RWPE2 (cell line): Measurements from ENCODE around the gene HSDL1.

ENCODE experiments used
- ATAC-seq: fragments of 200-7000 bp; cut with Tn5 transposase; 3 replicates; pipeline ENCODE4 v1.9.1; 2021; ENCODE audit warnings: low read depth
- DNase-seq: peaks from one replicate; pipeline ENCODE4 v3.0.0-alpha.2; 2020; ENCODE audit warnings: low spot score
- H3K27ac ChIP-seq: fragments of 450-650 bp; 2 replicates; pipeline ENCODE4 v1.5.1; 2017; ENCODE audit warnings: mild to moderate bottlenecking; ENCODE audit not compliant: poor library complexity, severe bottlenecking
- H3K27me3 ChIP-seq: fragments of 250-450 bp; sonication (Bioruptor Pico); 2 replicates; pipeline ENCODE4 v1.5.1; 2021; ENCODE audit warnings: mild to moderate bottlenecking, moderate library complexity; ENCODE audit not compliant: insufficient read depth, poor library complexity, severe bottlenecking
- H3K36me3 ChIP-seq: fragments of 250-450 bp; sonication (Bioruptor Pico); 2 replicates; pipeline ENCODE4 v1.5.1; 2020; ENCODE audit warnings: low read depth, mild to moderate bottlenecking, moderate library complexity
- H3K4me1 ChIP-seq: fragments of 250-450 bp; sonication (Bioruptor Pico); 2 replicates; pipeline ENCODE4 v1.5.1; 2021; ENCODE audit warnings: mild to moderate bottlenecking, moderate library complexity; ENCODE audit not compliant: insufficient read depth, poor library complexity, severe bottlenecking
- H3K4me3 ChIP-seq: fragments of 250-450 bp; sonication (Bioruptor Pico); 2 replicates; pipeline ENCODE4 v1.5.1; 2021; ENCODE audit warnings: mild to moderate bottlenecking, moderate library complexity; ENCODE audit not compliant: severe bottlenecking
- H3K9me3 ChIP-seq: fragments of 250-450 bp; sonication (Bioruptor Pico); 2 replicates; pipeline ENCODE4 v1.5.1; 2021; ENCODE audit warnings: mild to moderate bottlenecking, moderate library complexity; ENCODE audit not compliant: severe bottlenecking
- CTCF ChIP-seq: fragments of 450-650 bp; IDR thresholded peaks from one replicate; pipeline ENCODE4 v1.5.1; 2017; ENCODE audit warnings: mild to moderate bottlenecking, moderate library complexity; ENCODE audit not compliant: poor library complexity, severe bottlenecking

HSDL1 gene

GRCh38 chr16:84153660-84154214 is 8.8 kb upstream of the HSDL1 start:
- no peaks in the 10 kb centered on the region for H3K36me3 ChIP-seq
- no peak for TF ChIP-seq CTCF
- DNase-seq: no peak
- no peak for ATAC-seq
- H3K4me1 ChIP-seq: no peaks in the 10 kb centered on the region
- no peak overlapping the region for H3K27ac ChIP-seq
- peaks cover 4% of the 10 kb centered on the region for H3K9me3 ChIP-seq
- no peaks in the 10 kb centered on the region for H3K27me3 ChIP-seq
- no peak overlapping the region for H3K4me3 ChIP-seq

- Histone ChIP-seq H3K27me3 (no peaks in the 10 kb centered on the region), H3K4me3 (no peak overlapping the region), H3K27ac (no peak overlapping the region), H3K9me3 (peaks cover 2% of the 10 kb centered on the region), H3K4me1 (no peaks in the 10 kb centered on the region), H3K36me3 (no peaks in the 10 kb centered on the region)
- no peak for TF ChIP-seq CTCF
- ATAC-seq (no peak), DNase-seq (no peak)
These were observed 5.9 kb upstream of the HSDL1 start for GRCh38 chr16:84150926-84151325.

- H3K27ac ChIP-seq: no peak overlapping the region
- H3K27me3 ChIP-seq: no peaks in the 10 kb centered on the region
- no peak for DNase-seq
- peak; percentile 37; the same call in 2 of the 3 replicates for ATAC-seq
- H3K4me3 ChIP-seq: peak overlapping the region; percentile 60
- no peaks in the 10 kb centered on the region for H3K4me1 ChIP-seq
- TF ChIP-seq CTCF: peak; percentile 18
- no peaks in the 10 kb centered on the region for H3K36me3 ChIP-seq
- no peaks in the 10 kb centered on the region for H3K9me3 ChIP-seq
These were observed 643 bp downstream of the HSDL1 start for GRCh38 chr16:84144209-84144858.

- H3K4me1 ChIP-seq: no peaks in the 10 kb centered on the region
- no peak for DNase-seq
These were observed 1.2 kb downstream of the HSDL1 start for GRCh38 chr16:84143784-84144199.

More at GRCh38 chr16:84143784-84144199, 1.2 kb downstream of the HSDL1 start:
- no peak for ATAC-seq
- Histone ChIP-seq H3K27ac (no peak overlapping the region), H3K9me3 (no peaks in the 10 kb centered on the region), H3K36me3 (no peaks in the 10 kb centered on the region), H3K27me3 (no peaks in the 10 kb centered on the region), H3K4me3 (peak overlapping the region; percentile 60)
- TF ChIP-seq CTCF: no peak
